Smooth muscle cell (in vitro differentiated cells): ENCODE results near the gene GRN. TPM values are rescaled to one million over a fixed set of nuclear protein-coding genes. Genes with fewer than 3 reads are reported as not detected.

Source experiments
- DNase-seq: peaks from one replicate; lab custom pipeline; 2025; ENCODE audit not compliant: unreplicated experiment; lab: John Stamatoyannopoulos, UW
- H2AFZ ChIP-seq: fragments of 200-600 bp; sonication (generic); 2 replicates; pipeline ENCODE4 v1.6.0; 2016; ENCODE audit warnings: antibody characterized with exemption, low read depth, mild to moderate bottlenecking
- H3F3A ChIP-seq: fragments of 200-600 bp; sonication (generic); 2 replicates; pipeline ENCODE4 v1.6.0; 2017; ENCODE audit warnings: antibody characterized with exemption, low read depth
- H3K27ac ChIP-seq: fragments of 200-600 bp; sonication (generic); 2 replicates; pipeline ENCODE4 v1.5.1; 2016; ENCODE audit warnings: low read depth, mild to moderate bottlenecking
- H3K27me3 ChIP-seq: fragments of 200-600 bp; sonication (generic); 2 replicates; pipeline ENCODE4 v1.6.1; 2016; ENCODE audit warnings: low read depth, mild to moderate bottlenecking
- H3K36me3 ChIP-seq: fragments of 200-600 bp; sonication (generic); 2 replicates; pipeline ENCODE4 v1.5.1; 2016; ENCODE audit warnings: low read depth
- H3K4me1 ChIP-seq: fragments of 200-600 bp; sonication (generic); 2 replicates; pipeline ENCODE4 v1.5.1; 2016; ENCODE audit warnings: low read depth
- H3K4me2 ChIP-seq: fragments of 200-600 bp; sonication (generic); 2 replicates; pipeline ENCODE4 v1.6.0; 2016; ENCODE audit warnings: mild to moderate bottlenecking
- H3K4me3 ChIP-seq: fragments of 200-600 bp; sonication (generic); 2 replicates; pipeline ENCODE4 v1.5.1; 2016; ENCODE audit warnings: mild to moderate bottlenecking
- H3K79me2 ChIP-seq: fragments of 200-600 bp; sonication (generic); 2 replicates; pipeline ENCODE4 v1.6.0; 2016; ENCODE audit warnings: low read depth, mild to moderate bottlenecking
- H3K9ac ChIP-seq: fragments of 200-600 bp; sonication (generic); 2 replicates; pipeline ENCODE4 v1.6.0; 2016; ENCODE audit warnings: low read depth
- H3K9me3 ChIP-seq: fragments of 200-600 bp; sonication (generic); replicated peaks from 2 replicates; pipeline ENCODE4 v1.5.1; 2016; ENCODE audit warnings: low read depth
- H4K20me1 ChIP-seq: fragments of 200-600 bp; sonication (generic); 2 replicates; pipeline ENCODE4 v1.6.0; 2016; ENCODE audit warnings: low read depth
- CTCF ChIP-seq: fragments of 200-600 bp; sonication (generic); IDR thresholded peaks from 2 replicates; pipeline ENCODE4 v1.5.1; 2017; ENCODE audit warnings: borderline replicate concordance, mild to moderate bottlenecking, antibody characterized with exemption; ENCODE audit not compliant: insufficient read depth, poor library complexity, severe bottlenecking
- WGBS: methylation state at CpG from one replicate; pipeline ENCODE4 v1.1.7; 2016; ENCODE audit warnings: low lambda C conversion rate; 5-methylcytosine and 5-hydroxymethylcytosine counted together
- polyA plus RNA-seq: library from polyadenylated mRNA; unstranded; fragments of >200 nt; fragmentation: Nextera tagmentation; extraction: Ambion mirVana; gene quantifications from 2 replicates; pipeline ENCODE4 v1.2.1, GENCODE V29; 2016
- small RNA-seq: library from RNA; depleted of rRNA; stranded (forward); fragments of <200 nt; gene quantifications from one replicate; pipeline ENCODE3, GENCODE V24; 2014
- total RNA-seq: library from RNA; depleted of rRNA; stranded (reverse); fragments of >200 nt; gene quantifications from 2 replicates; pipeline ENCODE4 v1.2.3, GENCODE V29; 2014

The GRN gene
- total and polyA plus RNA-seq, 2 experiments from 2014 or later = 125 to 338 TPM

GRCh38 chr17:44400226-44400847 lies 55.2 kb downstream of the GRN start:
- H3F3A ChIP-seq = no peaks in the 10 kb centered on the region
- no peaks in the 10 kb centered on the region for H3K79me2 ChIP-seq
- peak; percentile 38 for TF ChIP-seq CTCF
- H3K9ac ChIP-seq = no peak overlapping the region
- no peaks in the 10 kb centered on the region for H3K36me3 ChIP-seq
- WGBS = 94% methylated on average over 3 of the region's 3 CpGs
- H3K27me3 ChIP-seq = no peaks in the 10 kb centered on the region
- no peaks in the 10 kb centered on the region for H4K20me1 ChIP-seq
- no peak overlapping the region for H3K27ac ChIP-seq
- H2AFZ ChIP-seq = no peak overlapping the region
- no peaks in the 10 kb centered on the region for H3K4me1 ChIP-seq
- H3K9me3 ChIP-seq = no peaks in the 10 kb centered on the region
- no peak overlapping the region for H3K4me3 ChIP-seq
- H3K4me2 ChIP-seq = no peak overlapping the region
- DNase-seq = no peak

Small RNAs within 50 kb of the gene (small RNA-seq; reads per million reads assigned to genes)
- gene RF00012 (not detected), gene RNU6-453P (not detected)

Other genes starting within 250 kb of the GRN start
- gene HDAC5, start 221.7 kb upstream of the GRN start, total RNA-seq = 48.7 and 65.3 TPM in 2 replicates
- 51.6 and 52.6 TPM in 2 replicates for gene HDAC5, start 221.7 kb upstream of the GRN start, polyA plus RNA-seq
- 1.9 and 3.1 TPM in 2 replicates for gene HROB, start 203.4 kb upstream of the GRN start, total RNA-seq
- gene HROB, start 203.4 kb upstream of the GRN start, polyA plus RNA-seq = 3.7 and 4.6 TPM in 2 replicates
- 0.09 TPM in 1 of 2 replicates, not detected in the other for gene ASB16, start 174.6 kb upstream of the GRN start, total RNA-seq
- gene ASB16, start 174.6 kb upstream of the GRN start, polyA plus RNA-seq = 0.28 and 0.35 TPM in 2 replicates
- 26.4 and 28.5 TPM in 2 replicates for gene TMUB2, start 158.3 kb upstream of the GRN start, total RNA-seq
- gene TMUB2, start 158.3 kb upstream of the GRN start, polyA plus RNA-seq = 35.8 and 39.2 TPM in 2 replicates
- gene ATXN7L3, start 145.4 kb upstream of the GRN start, total RNA-seq = 54.0 and 61.1 TPM in 2 replicates
- 24.3 and 29.1 TPM in 2 replicates for gene ATXN7L3, start 145.4 kb upstream of the GRN start, polyA plus RNA-seq
- 18.2 and 28.4 TPM in 2 replicates for gene UBTF, start 125.6 kb upstream of the GRN start, total RNA-seq
- 22.1 and 29.2 TPM in 2 replicates for gene UBTF, start 125.6 kb upstream of the GRN start, polyA plus RNA-seq
- gene SLC4A1, start 77.2 kb upstream of the GRN start, total RNA-seq = not detected in 2 replicates
- not detected in 2 replicates for gene SLC4A1, start 77.2 kb upstream of the GRN start, polyA plus RNA-seq
- 0.36 and 0.63 TPM in 2 replicates for gene RUNDC3A, start 36.7 kb upstream of the GRN start, total RNA-seq
- gene RUNDC3A, start 36.7 kb upstream of the GRN start, polyA plus RNA-seq = 0.21 and 0.84 TPM in 2 replicates
- gene SLC25A39, start 20.5 kb upstream of the GRN start, total RNA-seq = 62.6 and 106 TPM in 2 replicates
- 147 and 169 TPM in 2 replicates for gene SLC25A39, start 20.5 kb upstream of the GRN start, polyA plus RNA-seq
- gene FAM171A2, start 18.6 kb downstream of the GRN start, total RNA-seq = 31.5 TPM in 2 replicates
- gene FAM171A2, start 18.6 kb downstream of the GRN start, polyA plus RNA-seq = 28.4 and 28.8 TPM in 2 replicates
- gene ITGA2B, start 44.3 kb downstream of the GRN start, total RNA-seq = 1.0 and 2.1 TPM in 2 replicates
- gene ITGA2B, start 44.3 kb downstream of the GRN start, polyA plus RNA-seq = 3.9 and 4.0 TPM in 2 replicates
- gene GPATCH8, start 158.1 kb downstream of the GRN start, total RNA-seq = 17.6 and 20.2 TPM in 2 replicates
- gene GPATCH8, start 158.1 kb downstream of the GRN start, polyA plus RNA-seq = 25.0 and 34.3 TPM in 2 replicates
- gene FZD2, start 212.2 kb downstream of the GRN start, total RNA-seq = 19.8 and 29.7 TPM in 2 replicates
- gene FZD2, start 212.2 kb downstream of the GRN start, polyA plus RNA-seq = 31.3 and 33.7 TPM in 2 replicates